PC-9 (cell line): ENCODE results near the gene FNIP2.

Experiments used
- EZH2 ChIP-seq: fragments of 200-600 bp; sonication (generic); IDR thresholded peaks from 2 replicates; pipeline ENCODE4 v1.8.0; 2017; ENCODE audit warnings: antibody characterized with exemption, low read depth
- TF ChIP-seq, protein P1 (sequence below): fragments of 200-600 bp; sonication (generic); conservative IDR thresholded peaks from 2 replicates; pipeline ENCODE4 v1.6.1; 2017; ENCODE audit warnings: mixed run types, antibody characterized with exemption, mild to moderate bottlenecking, moderate library complexity

- TF ChIP-seq, protein P1, sequence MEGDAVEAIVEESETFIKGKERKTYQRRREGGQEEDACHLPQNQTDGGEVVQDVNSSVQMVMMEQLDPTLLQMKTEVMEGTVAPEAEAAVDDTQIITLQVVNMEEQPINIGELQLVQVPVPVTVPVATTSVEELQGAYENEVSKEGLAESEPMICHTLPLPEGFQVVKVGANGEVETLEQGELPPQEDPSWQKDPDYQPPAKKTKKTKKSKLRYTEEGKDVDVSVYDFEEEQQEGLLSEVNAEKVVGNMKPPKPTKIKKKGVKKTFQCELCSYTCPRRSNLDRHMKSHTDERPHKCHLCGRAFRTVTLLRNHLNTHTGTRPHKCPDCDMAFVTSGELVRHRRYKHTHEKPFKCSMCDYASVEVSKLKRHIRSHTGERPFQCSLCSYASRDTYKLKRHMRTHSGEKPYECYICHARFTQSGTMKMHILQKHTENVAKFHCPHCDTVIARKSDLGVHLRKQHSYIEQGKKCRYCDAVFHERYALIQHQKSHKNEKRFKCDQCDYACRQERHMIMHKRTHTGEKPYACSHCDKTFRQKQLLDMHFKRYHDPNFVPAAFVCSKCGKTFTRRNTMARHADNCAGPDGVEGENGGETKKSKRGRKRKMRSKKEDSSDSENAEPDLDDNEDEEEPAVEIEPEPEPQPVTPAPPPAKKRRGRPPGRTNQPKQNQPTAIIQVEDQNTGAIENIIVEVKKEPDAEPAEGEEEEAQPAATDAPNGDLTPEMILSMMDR, result no peak
- TF ChIP-seq EZH2, result no peak
These were observed 92.0 kb downstream of the FNIP2 start for GRCh38 chr4:158860856-158861255.
